Central memory CD8-positive, alpha-beta T cell (primary cell): ENCODE data around the gene STK38L.

Source experiments
- ATAC-seq: fragments of 150-1000 bp; cut with Tn5 transposase; replicated peaks from 2 replicates; pipeline ENCODE4 v1.10.0; 2022; ENCODE audit warnings: mild to moderate bottlenecking, moderate FRiP score, moderate number of reproducible peaks; ENCODE audit not compliant: poor library complexity, severe bottlenecking; ENCODE audit errors: extremely low read depth
- DNase-seq, 2 donors: peaks; one replicate each; pipeline ENCODE4 v3.0.0; 2021; ENCODE audit warnings: low spot score in 2 of 2
- H3K27ac Mint-ChIP-seq: one replicate; pipeline ENCODE4 v1.8.0; 2022; ENCODE audit warnings: low read depth, mild to moderate bottlenecking, moderate library complexity, mixed read lengths
- H3K27me3 Mint-ChIP-seq: one replicate; pipeline ENCODE4 v1.8.0; 2022; ENCODE audit warnings: mixed read lengths
- H3K36me3 Mint-ChIP-seq: one replicate; pipeline ENCODE4 v1.8.0; 2022; ENCODE audit warnings: mild to moderate bottlenecking, moderate library complexity, mixed read lengths; ENCODE audit not compliant: insufficient read depth
- H3K4me1 Mint-ChIP-seq: one replicate; pipeline ENCODE4 v1.8.0; 2022; ENCODE audit warnings: mixed read lengths
- H3K4me3 Mint-ChIP-seq: one replicate; pipeline ENCODE4 v1.8.0; 2022; ENCODE audit warnings: mild to moderate bottlenecking, moderate library complexity, mixed read lengths
- H3K9me3 Mint-ChIP-seq: one replicate; pipeline ENCODE4 v1.8.0; 2022; ENCODE audit warnings: mixed read lengths

STK38L gene

GRCh38 chr12:27355979-27356378 is 111.9 kb downstream of the STK38L start:
- H3K4me3 Mint-ChIP-seq = no peak overlapping the region

GRCh38 chr12:27359578-27360340 is 115.7 kb downstream of the STK38L start:
- Mint-ChIP-seq H3K9me3 (no peaks in the 10 kb centered on the region), H3K4me3 (no peak overlapping the region), H3K4me1 (no peaks in the 10 kb centered on the region), H3K36me3 (no peaks in the 10 kb centered on the region), H3K27me3 (peaks cover 31% of the 10 kb centered on the region), H3K27ac (no peak overlapping the region)
- DNase-seq = no peak
- ATAC-seq = no peak

More at GRCh38 chr12:27355979-27356378, 111.9 kb downstream of the STK38L start:
- H3K4me1 Mint-ChIP-seq = no peaks in the 10 kb centered on the region
- H3K36me3 Mint-ChIP-seq = no peaks in the 10 kb centered on the region
- peaks cover 42% of the 10 kb centered on the region for H3K27me3 Mint-ChIP-seq
- H3K27ac Mint-ChIP-seq = no peak overlapping the region
- no peak for ATAC-seq
- no peaks in the 10 kb centered on the region for H3K9me3 Mint-ChIP-seq
- no peak for DNase-seq

GRCh38 chr12:27361372-27361771 is 117.3 kb downstream of the STK38L start:
- ATAC-seq (no peak), DNase-seq (no peak)
- H3K36me3 Mint-ChIP-seq = no peaks in the 10 kb centered on the region
- no peaks in the 10 kb centered on the region for H3K4me1 Mint-ChIP-seq
- H3K4me3 Mint-ChIP-seq = no peak overlapping the region
- H3K27me3 Mint-ChIP-seq = peaks cover 15% of the 10 kb centered on the region
- H3K9me3 Mint-ChIP-seq = no peaks in the 10 kb centered on the region
- H3K27ac Mint-ChIP-seq = no peak overlapping the region

- ATAC-seq (no peak), DNase-seq (no peak)
- Mint-ChIP-seq H3K4me3 (no peak overlapping the region), H3K9me3 (no peaks in the 10 kb centered on the region), H3K27me3 (peaks cover 37% of the 10 kb centered on the region), H3K27ac (no peak overlapping the region), H3K36me3 (peaks cover 2% of the 10 kb centered on the region), H3K4me1 (no peaks in the 10 kb centered on the region)
Measured at GRCh38 chr12:27366621-27367020, 122.5 kb downstream of the STK38L start.

- H3K4me1 Mint-ChIP-seq = no peaks in the 10 kb centered on the region
- peaks cover 37% of the 10 kb centered on the region for H3K27me3 Mint-ChIP-seq
- peaks cover 2% of the 10 kb centered on the region for H3K36me3 Mint-ChIP-seq
- no peak for DNase-seq
- no peak overlapping the region for H3K27ac Mint-ChIP-seq
- no peak overlapping the region for H3K4me3 Mint-ChIP-seq
- H3K9me3 Mint-ChIP-seq = no peaks in the 10 kb centered on the region
- ATAC-seq = no peak
Measured at GRCh38 chr12:27367078-27367477, 123.0 kb downstream of the STK38L start.
